Omental fat pad (tissue), 4 donors: Measurements from ENCODE around the gene DYRK2. TPM values are rescaled to one million over a fixed set of nuclear protein-coding genes. Genes with fewer than 3 reads are reported as not detected.
A peak's percentile ranks its signal among the peaks of the same experiment; 100 is the strongest.

Experiments used
- ATAC-seq: fragments of 150-250 bp; one replicate; pipeline ENCODE4 v1.9.1; 2016; ENCODE audit warnings: mild to moderate bottlenecking, moderate library complexity; ENCODE audit not compliant: low FRiP score
- DNase-seq: peaks from one replicate; pipeline ENCODE4 v3.0.0-alpha.2; 2019; ENCODE audit warnings: low spot score
- CTCF ChIP-seq, 3 donors: fragments of 450-650 bp; IDR thresholded peaks; one replicate each; pipeline ENCODE4 v1.5.1; 2016 to 2017; ENCODE audit warnings: antibody characterized with exemption in 3 of 3, mild to moderate bottlenecking in 3 of 3, moderate library complexity in 2 of 3
- total RNA-seq, 4 donors: library from RNA; depleted of rRNA; stranded (reverse); fragments of >200 nt; gene quantifications; one replicate each; pipeline ENCODE4 v1.1.0, GENCODE V29; 2016

Gene DYRK2
- total RNA-seq, 4 donors from 2014 or later: 9.1 to 23.4 (median 18.4) TPM

DNA sequence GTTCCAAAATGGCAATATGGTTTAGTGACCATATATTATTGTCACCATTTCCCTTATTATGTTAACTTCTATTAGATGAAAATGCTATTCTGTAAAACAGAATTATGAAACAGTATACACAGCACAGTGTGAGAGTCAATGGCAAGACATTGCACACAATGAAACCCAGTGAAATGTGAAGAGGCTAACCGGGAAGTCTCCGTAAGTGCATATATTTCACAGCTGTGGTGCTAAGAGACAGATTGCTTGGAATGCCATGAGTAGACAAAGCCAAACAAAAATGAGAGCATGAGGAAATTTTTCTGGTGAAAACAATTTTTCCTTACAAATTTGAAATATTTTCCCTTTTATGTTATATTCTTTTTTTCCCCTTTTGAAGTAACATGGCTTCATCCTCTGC lies 49.4 kb downstream of the DYRK2 start:
- DNase-seq (no peak), ATAC-seq (no peak)
- TF ChIP-seq CTCF (IDR thresholded peaks at IDR 0.05): no peak

DNA sequence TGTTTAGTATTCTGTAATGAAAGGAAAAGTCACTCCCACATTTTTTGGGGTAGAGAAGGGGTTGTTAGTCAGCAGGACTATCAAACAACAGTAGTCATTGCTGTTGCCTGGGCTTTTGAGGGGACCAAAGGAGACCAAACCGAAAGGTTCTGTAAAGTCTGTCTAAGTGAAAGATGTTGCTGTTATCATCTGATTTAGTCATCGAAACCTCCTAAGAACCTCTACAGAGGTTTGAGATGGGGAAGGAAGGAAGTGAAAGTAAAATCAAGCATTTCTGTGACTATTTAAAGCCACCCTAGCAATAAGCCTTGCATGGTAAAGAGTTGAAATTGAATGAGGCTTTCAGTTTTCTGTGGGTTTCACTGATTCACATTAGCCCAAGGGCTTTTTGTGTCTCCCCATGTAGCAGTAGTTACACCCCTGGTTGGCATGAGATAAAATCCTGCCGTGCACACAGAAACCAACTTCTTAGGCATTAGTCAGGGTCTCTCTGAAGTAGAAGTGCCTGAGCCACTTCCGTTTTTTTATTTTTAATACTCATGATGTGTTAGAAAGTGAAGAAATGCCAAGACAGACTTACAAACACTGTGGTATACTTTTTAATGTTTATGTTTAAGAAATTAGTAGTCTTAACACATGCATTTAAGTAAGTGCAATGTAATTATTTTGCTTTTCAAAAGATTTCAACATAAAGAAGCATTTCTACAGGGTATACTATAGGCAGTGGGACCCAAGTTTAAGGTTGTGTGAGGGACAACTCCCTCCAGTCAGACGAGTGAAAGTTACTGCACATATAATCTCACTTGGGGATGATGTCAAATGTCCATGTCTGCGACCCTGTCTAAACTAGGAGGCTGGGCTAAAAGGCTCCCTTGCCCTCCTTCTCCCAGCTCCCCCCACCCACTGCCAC lies 50.4 kb downstream of the DYRK2 start:
- peak; percentile 48 for ATAC-seq
- no peak for TF ChIP-seq CTCF (IDR thresholded peaks at IDR 0.05)
- no peak for DNase-seq

DNA sequence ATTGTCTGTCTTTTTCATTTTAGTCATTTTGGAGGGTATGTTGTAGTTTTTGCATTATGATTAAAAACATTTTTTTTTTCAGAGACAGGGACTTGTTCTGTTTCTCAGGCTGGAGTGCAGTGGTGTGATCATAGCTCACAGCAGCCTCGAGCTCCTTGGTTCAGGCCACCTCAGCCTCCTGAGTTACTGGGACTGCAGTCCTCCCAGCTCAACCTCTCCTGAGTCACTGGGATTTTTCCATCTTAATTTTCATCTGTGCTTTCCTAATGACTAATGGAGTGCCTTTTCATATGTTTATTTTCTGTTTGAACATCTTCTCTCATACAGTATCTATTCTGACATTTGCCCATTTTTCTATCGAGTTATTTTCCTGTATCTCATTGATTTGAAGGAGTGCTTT lies 52.6 kb downstream of the DYRK2 start:
- ATAC-seq (no peak), DNase-seq (no peak)
- TF ChIP-seq CTCF (IDR thresholded peaks at IDR 0.05): no peak

DNA sequence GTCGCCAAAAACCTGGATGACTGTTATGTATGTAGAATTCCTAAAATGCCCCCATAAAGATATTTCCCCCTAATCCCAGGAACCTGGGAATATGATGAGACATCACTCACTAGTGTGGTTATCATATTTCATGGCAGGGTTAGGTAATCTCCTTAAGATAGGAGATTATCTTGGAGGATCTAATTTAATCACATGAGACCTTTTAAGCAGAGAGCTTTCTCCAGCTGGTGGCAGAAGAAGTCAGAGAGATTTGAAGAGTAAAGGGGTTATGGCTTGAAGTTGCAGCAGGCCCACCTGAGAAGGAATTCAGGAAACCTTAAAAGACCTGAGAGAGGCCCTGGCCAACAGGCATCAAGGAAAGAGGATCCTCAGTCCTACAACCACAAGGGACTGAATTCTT lies 53.6 kb downstream of the DYRK2 start:
- DNase-seq: no peak
- TF ChIP-seq CTCF (IDR thresholded peaks at IDR 0.05): no peak
- ATAC-seq: no peak

- ATAC-seq (no peak), DNase-seq (no peak)
- TF ChIP-seq CTCF (IDR thresholded peaks at IDR 0.05): no peak
These were observed 55.5 kb downstream of the DYRK2 start for GRCh38 chr12:67704071-67704470.

DNA sequence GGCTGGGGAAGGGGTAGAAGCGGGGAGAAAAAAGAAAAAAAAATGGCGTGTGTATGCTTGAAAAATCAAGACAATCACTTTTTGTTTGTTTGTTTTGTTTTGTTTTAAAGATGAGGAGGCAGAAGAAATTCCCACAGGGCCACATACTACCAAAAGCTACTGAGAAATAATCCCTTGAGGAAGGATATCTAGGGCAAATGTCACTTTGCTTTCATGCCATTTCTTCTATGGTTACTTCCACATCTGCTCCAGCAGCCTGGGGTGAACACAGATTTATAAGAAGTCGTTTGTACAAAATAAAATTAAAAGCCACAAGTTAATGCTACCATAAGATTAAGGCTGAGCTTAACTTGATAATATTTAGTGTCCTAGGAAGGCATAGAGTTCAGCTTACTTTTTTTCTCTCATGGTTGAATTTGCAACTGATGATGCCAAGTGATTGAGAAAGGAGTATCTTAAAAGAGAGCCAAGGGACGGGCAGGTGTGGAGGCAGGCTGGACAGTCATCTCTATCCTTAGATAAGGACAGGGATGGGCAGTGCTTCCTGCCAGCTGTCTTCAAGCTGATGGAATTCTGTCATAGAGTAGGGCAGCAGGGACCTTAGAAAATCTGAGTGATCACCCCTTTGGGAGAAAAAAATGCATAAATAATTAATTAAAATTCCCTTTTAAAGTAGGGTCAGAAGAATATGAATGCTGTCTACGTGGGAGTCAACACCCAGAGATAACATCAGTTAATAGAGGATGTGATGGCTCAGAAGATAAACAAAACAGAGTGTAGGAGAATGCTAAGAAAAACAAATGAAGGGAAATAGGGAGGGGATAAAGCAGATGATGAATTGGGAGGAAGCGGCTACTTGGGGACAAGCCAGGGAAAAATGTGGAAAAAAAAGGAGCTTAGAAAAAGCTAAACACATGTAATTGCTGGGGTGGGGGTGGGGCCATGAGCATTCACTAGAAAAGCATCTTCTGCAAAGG lies 57.1 kb downstream of the DYRK2 start:
- no peak for TF ChIP-seq CTCF (IDR thresholded peaks at IDR 0.05)
- no peak for DNase-seq

More for the DNA sequence above, 57.1 kb downstream of the DYRK2 start:
- no peak for ATAC-seq
